ENCODE measurements around the gene GLYATL2.

Gene GLYATL2

DNA sequence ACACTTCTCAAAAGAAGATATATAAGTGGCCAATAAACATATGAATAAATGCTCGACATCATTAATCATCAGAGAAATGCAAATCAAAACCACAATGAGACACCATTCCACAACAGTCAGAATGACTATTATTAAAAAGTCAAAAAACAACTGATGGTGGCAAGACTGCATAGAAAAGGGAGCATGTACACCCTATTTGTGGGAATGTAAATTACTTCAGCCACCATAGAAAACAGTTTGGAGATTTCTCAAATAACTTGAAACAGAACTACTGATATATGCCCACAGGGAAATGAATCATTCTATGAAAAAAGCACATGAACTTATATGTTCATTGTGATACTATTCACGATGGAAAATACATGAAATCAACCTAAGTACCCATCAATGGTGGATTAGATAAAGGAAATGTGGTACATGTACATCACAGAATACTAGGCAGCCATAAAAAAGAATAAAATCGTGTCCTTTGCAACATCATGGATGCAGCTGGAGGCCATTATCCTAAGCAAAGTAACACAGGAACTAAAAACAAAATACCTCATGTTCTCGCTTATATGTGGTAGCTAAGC, 42.4 kb downstream of the GLYATL2 start:
- in situ Hi-C loops (cut with HindIII; ENCODE audit: low sequenced_read_pairs), result no loop called here

- in situ Hi-C loops (cut with HindIII; ENCODE audit: low sequenced_read_pairs), result no loop called here
Observed at GRCh38 chr11:58801302-58801701, 43.2 kb downstream of the GLYATL2 start.

DNA sequence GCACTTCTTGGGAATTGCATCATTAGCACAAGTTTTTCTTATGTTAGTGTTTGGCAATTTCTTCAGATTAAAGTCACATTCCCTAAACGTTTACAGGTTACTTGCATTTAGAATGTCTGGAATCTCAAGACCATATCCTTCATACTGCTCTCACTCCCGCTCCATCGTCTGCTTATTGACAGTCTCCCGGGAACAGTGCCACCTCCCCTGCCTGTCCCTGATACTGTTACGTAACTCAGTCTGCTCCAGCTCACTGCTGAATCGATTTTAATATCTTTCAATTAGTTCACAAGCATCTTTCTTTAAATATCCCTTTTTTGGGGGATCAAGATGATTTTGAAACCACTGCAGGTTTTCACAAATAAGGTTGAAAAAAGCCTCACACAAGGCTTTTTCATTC, 48.2 kb downstream of the GLYATL2 start:
- in situ Hi-C loops (cut with HindIII; ENCODE audit: low sequenced_read_pairs), result no loop called here

DNA sequence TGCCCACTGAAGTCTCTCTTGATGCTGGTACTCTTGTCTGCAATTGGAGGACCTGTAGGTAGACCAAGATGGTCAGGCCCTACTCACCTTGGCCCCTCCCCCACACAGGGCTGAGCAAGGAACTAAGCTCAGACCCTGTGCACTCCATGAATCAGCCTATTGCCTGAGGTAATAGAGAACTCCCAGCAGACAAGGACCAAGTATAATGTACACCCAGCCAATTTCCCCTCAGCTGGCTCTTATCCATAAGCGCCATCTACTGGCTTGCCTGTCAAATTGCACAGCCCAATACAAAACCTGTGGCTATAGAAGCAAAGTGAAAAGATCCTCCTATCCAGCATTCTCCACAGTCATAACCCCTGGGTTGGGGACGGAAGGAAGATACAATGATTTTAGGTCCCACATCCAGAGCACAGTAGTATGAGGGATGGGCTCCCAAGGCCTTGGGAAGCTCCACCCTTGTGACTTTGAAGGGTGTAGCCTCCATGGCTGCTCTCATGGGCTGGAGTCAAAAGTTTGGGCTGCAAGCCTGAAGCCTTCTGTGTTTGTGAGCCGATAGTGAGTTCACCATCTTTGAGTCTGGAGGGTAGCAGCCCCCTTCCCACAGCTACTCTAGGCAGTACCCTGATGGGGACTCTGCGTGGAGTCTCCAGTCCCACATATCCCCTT, 56.0 kb downstream of the GLYATL2 start:
- in situ Hi-C loops (cut with HindIII; ENCODE audit: low sequenced_read_pairs), result no loop called here

DNA sequence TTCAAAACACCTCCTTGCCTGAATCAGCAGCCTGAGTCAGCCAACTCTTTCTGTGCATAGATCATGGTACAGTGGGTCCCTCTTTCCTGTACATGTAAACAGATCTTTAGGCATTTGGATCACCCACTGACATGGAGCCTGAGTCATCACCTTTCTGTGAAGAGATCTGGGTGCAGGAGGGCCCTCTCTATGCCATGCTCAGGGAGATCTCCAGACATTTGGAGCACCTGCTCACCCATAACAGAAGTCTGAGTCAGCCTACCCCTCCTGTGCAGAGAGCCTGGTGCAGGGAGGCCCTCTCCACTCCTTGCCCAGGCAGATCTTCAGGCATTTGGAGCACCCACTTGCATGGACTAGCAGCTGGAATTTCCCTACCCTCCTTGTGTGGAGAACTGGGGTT, 56.6 kb downstream of the GLYATL2 start:
- in situ Hi-C loops (cut with HindIII; ENCODE audit: low sequenced_read_pairs), result no loop called here

- in situ Hi-C loops (cut with HindIII; ENCODE audit: low sequenced_read_pairs), result no loop called here
Observed at GRCh38 chr11:58786693-58787092, 57.8 kb downstream of the GLYATL2 start.

- in situ Hi-C loops (cut with HindIII; ENCODE audit: low sequenced_read_pairs), result no loop called here
Observed at GRCh38 chr11:58784995-58785394, 59.5 kb downstream of the GLYATL2 start.

Measured in endothelial cell of hepatic sinusoid (primary cell).